COR-L47 (cell line): ENCODE data around the gene RBM41.
A peak's percentile ranks its signal among the peaks of the same experiment; 100 is the strongest.
"Not testable (repeated sequence)": the region's sequence is repeated elsewhere in the genome, so short reads cannot be mapped to it uniquely, and the experiment has no call there.

Source experiments
- DNase-seq: peaks from one replicate; lab custom pipeline; 2025; lab: John Stamatoyannopoulos, UW

Gene RBM41

GRCh38 chrX:107118322-107119147, at the start of gene RBM41:
Gene RBM41, minus strand, starts transcription at chrX:107118822. Its CDS starts 49 bp downstream, at chrX:107118773.
- peak; percentile 63 for DNase-seq

DNA sequence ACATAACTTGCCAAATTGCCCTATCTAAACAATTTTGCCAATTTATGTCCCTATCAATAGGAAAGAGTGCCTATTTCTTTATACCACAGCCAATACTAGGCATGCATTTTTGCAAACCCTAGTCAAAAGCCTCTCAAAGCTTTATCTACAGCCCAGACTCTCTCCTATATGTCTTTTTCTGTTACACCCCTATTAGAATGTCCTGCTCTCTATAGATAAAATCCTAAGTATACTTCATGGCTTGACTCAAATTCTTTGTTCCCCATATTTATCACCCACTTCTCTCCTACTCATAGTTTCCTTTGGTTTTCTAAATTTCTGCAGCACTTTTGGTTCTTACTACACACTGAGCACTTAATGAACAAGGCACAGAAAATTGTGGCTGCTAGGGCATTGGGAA, 49.6 kb upstream of the RBM41 start:
- DNase-seq: no peak

GRCh38 chrX:107167163-107167921, 48.7 kb upstream of the RBM41 start:
- DNase-seq: no peak

- not testable (repeated sequence) for DNase-seq
Observed at GRCh38 chrX:107157618-107158017, 39.0 kb upstream of the RBM41 start.

DNA sequence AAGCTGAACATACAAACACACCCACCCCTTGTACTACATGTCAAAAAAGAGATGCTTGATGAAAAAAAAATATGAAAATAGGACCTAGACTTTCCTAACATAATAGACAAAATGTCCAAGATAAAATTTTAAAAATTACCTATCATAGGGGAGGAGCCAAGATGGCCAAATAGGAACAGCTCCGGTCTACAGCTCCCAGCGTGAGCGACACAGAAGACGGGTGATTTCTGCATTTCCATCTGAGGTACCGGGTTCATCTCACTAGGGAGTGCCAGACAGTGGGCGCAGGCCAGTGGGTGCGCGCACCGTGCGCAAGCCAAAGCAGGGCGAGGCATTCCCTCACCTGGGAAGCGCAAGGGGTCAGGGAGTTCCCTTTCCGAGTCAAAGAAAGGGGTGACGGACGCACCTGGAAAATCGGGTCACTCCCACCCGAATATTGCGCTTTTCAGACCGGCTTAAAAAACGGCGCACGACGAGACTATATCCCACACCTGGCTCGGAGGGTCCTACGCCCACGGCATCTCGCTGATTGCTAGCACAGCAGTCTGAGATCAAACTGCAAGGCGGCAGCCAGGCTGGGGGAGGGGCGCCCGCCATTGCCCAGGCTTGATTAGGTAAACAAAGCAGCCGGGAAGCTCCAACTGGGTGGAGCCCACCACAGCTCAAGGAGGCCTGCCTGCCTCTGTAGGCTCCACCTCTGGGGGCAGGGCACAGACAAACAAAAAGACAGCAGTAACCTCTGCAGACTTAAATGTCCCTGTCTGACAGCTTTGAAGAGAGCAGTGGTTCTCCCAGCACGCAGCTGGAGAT, 37.2 kb upstream of the RBM41 start:
- not testable (repeated sequence) for DNase-seq

- no peak for DNase-seq
Observed at GRCh38 chrX:107154787-107155620, 36.4 kb upstream of the RBM41 start.

- no peak for DNase-seq
Observed at GRCh38 chrX:107153005-107153404, 34.4 kb upstream of the RBM41 start.

DNA sequence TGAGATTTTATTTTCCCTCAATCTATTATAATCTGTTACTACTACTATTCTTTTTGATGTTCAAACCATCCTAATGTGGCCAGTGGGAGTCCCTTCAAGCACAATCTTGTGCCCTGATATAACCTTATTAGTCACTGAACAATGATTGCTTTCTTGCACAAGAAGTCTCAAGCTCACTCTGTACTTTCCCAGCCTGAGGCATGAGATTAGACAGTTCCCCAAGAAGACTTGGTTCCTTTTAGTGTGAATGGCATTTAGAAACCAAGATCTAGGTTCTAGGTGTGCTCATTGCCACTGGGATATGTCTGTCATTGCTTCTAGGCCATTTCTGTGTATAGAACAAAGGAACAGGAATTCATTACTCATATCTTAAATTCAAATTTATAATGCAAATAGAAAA, 28.0 kb upstream of the RBM41 start:
- DNase-seq: no peak

GRCh38 chrX:107135965-107136307, 17.3 kb upstream of the RBM41 start:
- no peak for DNase-seq

DNA sequence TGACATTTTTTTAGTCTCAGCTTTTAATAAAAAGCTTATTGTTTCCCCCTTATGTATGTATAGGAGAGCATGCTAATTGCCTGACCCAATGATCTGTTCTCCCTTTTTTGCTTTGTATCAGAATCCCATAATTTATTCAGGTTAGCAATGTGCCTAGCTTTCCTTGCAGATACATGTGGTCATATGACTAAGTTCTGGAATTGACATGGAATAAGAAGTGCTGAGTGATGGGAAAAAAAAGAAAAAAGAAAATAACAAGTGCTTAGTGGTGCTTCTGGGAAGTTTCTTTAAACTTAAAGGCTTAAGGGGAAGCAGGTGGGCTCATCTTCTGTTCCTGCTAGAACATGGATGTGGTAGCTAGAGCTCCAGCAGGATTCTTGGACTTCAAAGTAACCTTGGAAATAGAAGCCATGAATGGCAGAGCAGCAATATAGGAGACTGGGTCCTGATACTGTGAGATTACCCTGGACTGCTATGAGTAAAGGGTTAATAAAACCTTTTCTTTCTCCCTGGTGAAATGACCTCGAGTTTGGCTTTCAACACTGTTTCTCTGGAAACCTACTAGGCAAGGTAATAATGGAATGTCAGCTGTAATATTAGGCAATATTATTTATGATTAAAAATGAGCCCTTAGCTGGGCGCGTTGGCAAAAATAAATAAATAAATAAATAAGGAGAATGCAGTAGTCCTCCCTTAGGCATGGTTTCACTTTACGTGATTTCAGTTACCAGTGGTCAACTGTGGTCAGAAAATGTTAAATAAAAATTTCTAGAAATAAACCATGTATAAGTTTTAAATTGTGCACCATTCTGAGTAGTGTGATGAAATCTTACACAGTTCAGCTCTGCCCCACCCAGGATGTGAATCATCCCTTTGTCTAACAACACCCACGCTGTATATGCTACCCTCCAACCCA, 16.7 kb upstream of the RBM41 start:
- no peak for DNase-seq

DNA sequence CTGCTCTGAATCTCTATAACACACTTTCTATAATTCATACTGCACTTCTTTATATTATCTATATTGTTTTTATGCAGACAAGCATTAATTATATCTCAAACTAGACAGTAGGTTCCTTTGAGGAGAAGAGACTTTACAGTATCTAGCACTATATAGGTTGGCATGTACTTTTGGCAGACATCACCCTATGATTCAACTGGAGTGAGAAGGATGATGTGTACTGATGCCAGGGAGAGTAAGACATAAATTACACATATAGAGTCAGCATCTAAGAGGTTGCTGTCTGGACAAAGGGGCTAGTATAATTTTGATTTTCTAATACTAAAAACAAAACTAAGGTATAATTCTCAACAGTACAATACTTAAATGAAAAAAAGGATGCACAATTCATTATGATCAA, 5.1 kb upstream of the RBM41 start:
- DNase-seq: no peak

GRCh38 chrX:107119283-107119682, 661 bp upstream of the RBM41 start:
- no peak for DNase-seq

DNA sequence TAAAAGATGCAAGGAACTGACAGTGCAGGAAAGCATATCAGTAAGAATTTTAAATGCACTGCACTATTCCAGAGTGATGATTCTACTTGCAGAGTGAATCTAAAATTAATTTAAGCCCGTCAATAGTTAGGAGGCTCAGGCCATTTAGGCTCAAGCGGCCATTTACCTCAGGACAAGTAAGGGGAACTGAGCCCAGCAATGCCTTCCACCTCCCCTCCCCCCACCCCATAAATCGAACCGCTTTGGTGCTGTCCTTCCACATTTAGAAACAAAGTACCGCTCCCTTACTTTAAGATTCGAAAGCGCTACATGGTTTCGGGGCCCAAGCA, 665 bp downstream of the RBM41 start:
- DNase-seq: no peak

DNA sequence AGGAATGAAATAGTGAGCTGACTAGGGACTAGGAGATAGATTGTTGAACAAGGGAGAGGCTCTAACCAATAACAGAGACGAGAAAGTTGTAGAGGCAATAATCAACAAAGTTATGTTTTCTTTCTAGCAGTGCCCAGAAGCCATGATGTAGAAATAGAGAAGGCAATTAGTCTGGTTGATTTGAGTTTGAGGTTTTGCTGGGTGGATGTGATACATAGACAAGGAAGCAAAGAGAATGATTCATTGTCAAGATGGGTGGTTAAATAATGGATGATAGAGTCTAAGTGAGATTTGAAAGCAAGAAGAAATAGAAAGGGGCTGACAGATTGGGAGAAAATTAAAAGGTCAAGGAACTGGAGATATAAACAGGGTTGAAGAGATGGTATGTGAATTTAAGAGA, 11.2 kb downstream of the RBM41 start:
- no peak for DNase-seq

DNA sequence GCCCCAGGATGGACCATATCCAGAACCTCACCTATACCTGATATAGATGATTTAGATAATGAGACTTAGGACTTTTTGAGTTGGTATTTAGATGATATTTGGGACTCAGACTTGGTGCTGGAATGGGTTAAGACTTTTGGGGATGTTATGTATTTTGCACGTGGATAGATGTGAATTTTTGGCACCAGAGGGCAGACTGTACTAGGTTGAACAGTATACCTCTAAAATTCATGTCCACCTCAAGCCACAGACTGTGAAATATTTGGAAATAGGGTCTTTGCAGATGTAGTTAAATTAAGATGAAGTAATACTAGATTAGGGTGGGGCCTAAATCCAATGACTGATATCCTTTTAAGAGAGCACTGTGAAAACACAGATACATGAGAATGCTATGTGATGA, 15.6 kb downstream of the RBM41 start:
- DNase-seq: no peak

GRCh38 chrX:107076158-107076557, 42.5 kb downstream of the RBM41 start:
- no peak for DNase-seq

GRCh38 chrX:107057731-107058130, 60.9 kb downstream of the RBM41 start:
- DNase-seq: not testable (repeated sequence)

- DNase-seq: no peak
Observed at GRCh38 chrX:107054978-107055377, 63.6 kb downstream of the RBM41 start.

DNA sequence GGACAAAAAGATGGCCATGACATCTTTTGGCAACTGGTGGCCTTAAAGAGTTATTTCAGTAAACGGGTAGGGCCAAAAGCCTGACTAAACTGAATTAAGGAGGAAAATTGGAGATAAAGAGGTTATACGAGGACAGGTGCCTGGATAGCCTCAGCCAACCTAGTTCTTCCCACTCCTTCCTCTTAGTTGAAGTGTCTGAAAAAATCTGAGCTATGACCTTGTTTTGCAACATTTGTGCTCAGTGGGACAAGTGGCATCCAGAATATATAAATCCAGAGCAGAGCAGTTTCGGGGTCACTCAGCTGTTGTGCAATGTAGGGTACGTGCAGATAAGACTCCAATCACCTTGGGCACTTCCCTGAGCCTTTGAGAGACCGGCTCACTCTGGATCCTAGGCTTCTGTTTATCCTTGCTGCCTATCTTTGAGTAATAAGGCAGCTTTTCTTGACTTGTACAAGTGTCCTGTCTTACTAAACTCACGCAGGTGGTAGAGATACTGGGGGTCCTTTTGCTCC, 68.4 kb downstream of the RBM41 start:
- DNase-seq: no peak

DNA sequence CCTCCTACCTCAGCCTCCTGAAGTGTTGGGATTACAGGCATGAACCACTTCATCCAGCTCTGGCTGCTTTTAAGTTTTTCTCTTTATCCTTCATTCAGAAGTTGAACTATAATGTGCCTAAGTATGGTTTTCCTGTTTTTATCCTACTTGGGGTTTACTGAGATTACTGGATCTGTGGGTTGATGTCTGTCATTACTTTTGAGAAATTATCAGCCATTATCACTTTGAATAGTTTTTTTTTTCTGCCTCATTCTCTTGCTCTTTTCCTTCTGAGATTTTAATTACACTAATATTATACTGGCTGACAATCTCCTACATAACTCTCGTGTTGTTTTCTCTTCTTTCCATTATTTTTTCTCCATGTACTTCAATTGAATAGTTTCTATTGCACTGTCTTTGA, 71.0 kb downstream of the RBM41 start:
- DNase-seq: no peak

GRCh38 chrX:107029752-107030151, 88.9 kb downstream of the RBM41 start:
- DNase-seq: no peak
